GM12878 (cell line): ENCODE results near the gene MCTP2. TPM values are rescaled to one million over a fixed set of nuclear protein-coding genes. Genes with fewer than 3 reads are reported as not detected.

Experiments used
- ATAC-seq: fragments of 200-7000 bp; cut with Tn5 transposase; 3 replicates; pipeline ENCODE4 v1.9.1; 2020; ENCODE audit warnings: mild to moderate bottlenecking, moderate library complexity
- BruUV-seq: library from RNA; stranded (reverse); fragments of 400-500 nt; replicated peaks from 2 replicates; lab custom pipeline; 2021; lab: Mats Ljungman, UMichigan
- CTCF ChIA-PET: fragments of 300-600 bp; sonication (Branson Sonifier 250); formaldehyde crosslinking; extraction: SDS; loops from one replicate; lab custom pipeline; 2021; ENCODE audit warnings: inconsistent platforms; lab: Yijun Ruan, JAX
- POLR2A ChIA-PET: fragments of 350-600 bp; formaldehyde crosslinking; extraction: SDS; loops from one replicate; lab custom pipeline; 2021; ENCODE audit warnings: inconsistent platforms; lab: Charles Lee
- RAD21 ChIA-PET: fragments of 300-600 bp; sonication (Branson Sonifier 250); formaldehyde crosslinking; loops from one replicate; lab custom pipeline; 2023; ENCODE audit warnings: antibody characterized with exemption; ENCODE audit not compliant: unreplicated experiment; lab: Charles Lee
- SMC1A ChIA-PET: fragments of 300-600 bp; sonication (Branson Sonifier 250); formaldehyde crosslinking; loops from one replicate; lab custom pipeline; 2023; ENCODE audit not compliant: unreplicated experiment, uncharacterized antibody; lab: Charles Lee
- DNase-seq: peaks from one replicate; pipeline ENCODE4 v3.0.0-alpha.2; 2011; ENCODE audit warnings: low read depth, low spot score
- FAIRE-seq: peaks from 3 replicates; lab custom pipeline; 2011; peaks lifted over from hg19 to GRCh38; lab: Jason Lieb, UNC
- H2AFZ ChIP-seq: 2 replicates; pipeline ENCODE4 v1.6.0; 2011; ENCODE audit warnings: low read depth, low read length, control low read depth; ENCODE audit not compliant: control insufficient read depth
- H3K27ac ChIP-seq: 2 replicates; pipeline ENCODE4 v1.5.1; 2011; ENCODE audit warnings: control low read depth; ENCODE audit not compliant: control insufficient read depth, insufficient read depth
- H3K27me3 ChIP-seq, 2 experiments: replicated peaks in 1 of 2; 2 replicates each; pipeline versions ENCODE4 v1.6.0 to v1.6.1; 2011; ENCODE audit warnings: low read length in 1 of 2; ENCODE audit not compliant: control insufficient read depth in 2 of 2, insufficient read depth in 2 of 2
- H3K36me3 ChIP-seq, 2 experiments: 2 replicates each; pipeline ENCODE4 v1.5.1; 2011; ENCODE audit warnings: low read length in 1 of 2; ENCODE audit not compliant: control insufficient read depth in 2 of 2, insufficient read depth in 2 of 2
- H3K4me1 ChIP-seq: 2 replicates; pipeline ENCODE4 v1.6.1; 2011; ENCODE audit warnings: mild to moderate bottlenecking, low read length, moderate library complexity, mixed read lengths; ENCODE audit not compliant: control insufficient read depth, insufficient read depth
- H3K4me2 ChIP-seq: 2 replicates; pipeline ENCODE4 v1.6.0; 2011; ENCODE audit warnings: control low read depth; ENCODE audit not compliant: control insufficient read depth, insufficient read depth
- H3K4me3 ChIP-seq: fragments of 200-600 bp; sonication (generic); 2 replicates; pipeline ENCODE4 v1.5.1; 2016
- H3K79me2 ChIP-seq: 2 replicates; pipeline ENCODE4 v1.6.0; 2011; ENCODE audit warnings: low read length; ENCODE audit not compliant: control insufficient read depth, insufficient read depth
- H3K9ac ChIP-seq: 2 replicates; pipeline ENCODE4 v1.8.0; 2011; ENCODE audit warnings: low read length, control low read depth, mixed read lengths; ENCODE audit not compliant: control insufficient read depth, insufficient read depth
- H3K9me3 ChIP-seq: replicated peaks from 3 replicates; pipeline ENCODE4 v1.5.1; 2011; ENCODE audit warnings: mild to moderate bottlenecking, low read length; ENCODE audit not compliant: control insufficient read depth, insufficient read depth
- H4K20me1 ChIP-seq: 2 replicates; pipeline ENCODE4 v1.6.0; 2011; ENCODE audit not compliant: control insufficient read depth, insufficient read depth
- BACH1 ChIP-seq: fragments of 450-650 bp; IDR thresholded peaks from 2 replicates; pipeline ENCODE4 v1.6.1; 2017; ENCODE audit warnings: mild to moderate bottlenecking, borderline replicate concordance
- CEBPB ChIP-seq, 2 experiments: fragments of 150-350 bp in 1 of 2; IDR thresholded peaks; 2 replicates each; pipeline ENCODE4 v1.6.1; 2012 to 2014; ENCODE audit warnings: low read depth in 2 of 2, low read length in 2 of 2, borderline replicate concordance in 1 of 2, inconsistent platforms in 1 of 2
- CHD4 ChIP-seq: fragments of 200-600 bp; sonication (generic); IDR thresholded peaks from 2 replicates; pipeline ENCODE4 v1.6.1; 2016; ENCODE audit warnings: mild to moderate bottlenecking
- IKZF1 ChIP-seq: fragments of 450-650 bp; conservative IDR thresholded peaks from 2 replicates; pipeline ENCODE4 v1.6.1; 2017; ENCODE audit warnings: antibody characterized with exemption, mild to moderate bottlenecking
- JUND ChIP-seq: IDR thresholded peaks from 2 replicates; pipeline ENCODE4 v1.6.1; 2012; ENCODE audit warnings: low read depth, mild to moderate bottlenecking, low read length, improper control_type of control experiment, moderate library complexity
- KAT2A ChIP-seq: conservative IDR thresholded peaks from 2 replicates; pipeline ENCODE4 v1.6.1; 2011; ENCODE audit warnings: low read depth, low read length; ENCODE audit not compliant: control insufficient read depth
- KDM1A ChIP-seq: fragments of 200-600 bp; sonication (generic); IDR thresholded peaks from 2 replicates; pipeline ENCODE4 v1.6.1; 2016; ENCODE audit warnings: borderline replicate concordance
- NFIC ChIP-seq: IDR thresholded peaks from 2 replicates; pipeline ENCODE4 v1.6.1; 2012; ENCODE audit warnings: low read depth, mild to moderate bottlenecking, inconsistent platforms, low read length, moderate library complexity
- NFXL1 ChIP-seq: fragments of 450-650 bp; IDR thresholded peaks from 2 replicates; pipeline ENCODE4 v1.6.1; 2017; ENCODE audit warnings: antibody characterized with exemption, mild to moderate bottlenecking, borderline replicate concordance
- POLR2AphosphoS5 ChIP-seq: IDR thresholded peaks from 2 replicates; pipeline ENCODE4 v1.6.1; 2011; ENCODE audit warnings: mild to moderate bottlenecking, low read length, inconsistent platforms
- SKIL ChIP-seq: fragments of 450-650 bp; IDR thresholded peaks from 2 replicates; pipeline ENCODE4 v1.6.1; 2017; ENCODE audit warnings: mild to moderate bottlenecking, low read depth, inconsistent platforms; ENCODE audit not compliant: poor library complexity, severe bottlenecking
- SMAD5 ChIP-seq: IDR thresholded peaks from 2 replicates; pipeline ENCODE4 v1.6.1; 2016; ENCODE audit warnings: antibody characterized with exemption, low read depth
- SUZ12 ChIP-seq: fragments of 200-600 bp; sonication (generic); IDR thresholded peaks from one replicate; pipeline ENCODE4 v1.6.1; 2018; ENCODE audit warnings: antibody characterized with exemption, mild to moderate bottlenecking; ENCODE audit not compliant: unreplicated experiment
- TCF12 ChIP-seq: IDR thresholded peaks from 2 replicates; pipeline ENCODE4 v1.6.1; 2011; ENCODE audit warnings: low read depth, mild to moderate bottlenecking, low read length
- WRNIP1 ChIP-seq: IDR thresholded peaks from 2 replicates; pipeline ENCODE4 v1.6.1; 2011; ENCODE audit warnings: low read depth, low read length, improper control_type of control experiment, borderline replicate concordance
- ZNF207 ChIP-seq: fragments of 450-650 bp; IDR thresholded peaks from 2 replicates; pipeline ENCODE4 v1.6.1; 2014; ENCODE audit warnings: antibody characterized with exemption, mild to moderate bottlenecking, borderline replicate concordance
- ZSCAN29 ChIP-seq: fragments of 450-650 bp; IDR thresholded peaks from 2 replicates; pipeline ENCODE4 v1.6.1; 2017; ENCODE audit warnings: mild to moderate bottlenecking, moderate library complexity
- WGBS: methylation state at CpG from one replicate; pipeline ENCODE4 v1.1.6; 2016; ENCODE audit warnings: low lambda C conversion rate; ENCODE audit not compliant: insufficient replicate concordance, insufficient coverage; ENCODE audit errors: missing lambda C conversion rate; 5-methylcytosine and 5-hydroxymethylcytosine counted together
- in situ Hi-C: fragments of 300-500 bp; cut with MboI; formaldehyde crosslinking; loops from 9 replicates; pipeline ENCODE4 v1.14.3; 2018; ENCODE audit warnings: mixed read lengths
- intact Hi-C: fragments of 100-400 bp; cut with micrococcal nuclease; formaldehyde crosslinking; loops from one replicate; pipeline ENCODE4 v1.14.2; 2022; ENCODE audit not compliant: unreplicated experiment
- polyA plus RNA-seq, 11 experiments: library from polyadenylated mRNA; depleted of rRNA in 4 of 11; unstranded in 6 of 11; stranded (reverse) in 5 of 11; fragments of >200 nt; fragmentation: Nextera tagmentation in 4 of 11; fragmentation: Illumina TruSeq in 1 of 11; extraction: Ambion mirVana in 4 of 11; extraction: Trizol in 1 of 11; gene quantifications; 1 replicate in 1 of 11; 2 replicates in 10 of 11; pipeline versions ENCODE4 v1.2.1 to v1.2.3, GENCODE V29; 2011 to 2016; ENCODE audit warnings: inconsistent platforms in 2 of 11, missing spikeins in 2 of 11, low read depth in 1 of 11
- total RNA-seq, 4 experiments: library from RNA; depleted of rRNA in 3 of 4; stranded (reverse); fragments of >200 nt in 3 of 4; fragmentation: Illumina TruSeq in 1 of 4; extraction: Trizol in 1 of 4; gene quantifications; 2 replicates each; pipeline versions ENCODE4 v1.2.1 to v1.2.3, GENCODE V29; 2013 to 2021

MCTP2 gene
- total and polyA plus RNA-seq, 10 of the 15 experiments (the other 5 are each of a cell fraction or from before 2014, with no cell fraction given): 0.24 to 48.5 (median 0.88) TPM

- H3K27me3 ChIP-seq: no peaks in the 10 kb centered on the region
- TF ChIP-seq CHD4 (no peak), NFIC (no peak), IKZF1 (no peak), BACH1 (no peak), SMAD5 (no peak), TCF12 (no peak), POLR2AphosphoS5 (no peak), SKIL (no peak), WRNIP1 (no peak), NFXL1 (no peak), CEBPB (IDR thresholded peaks at IDR 0.05; ENCODE audit: borderline replicate concordance in 1 of 2, low read depth in 2 of 2, low read length in 2 of 2) (no peak), JUND (no peak), ZNF207 (no peak), KDM1A (no peak), SUZ12 (no peak), KAT2A (no peak), ZSCAN29 (no peak)
- H3K36me3 ChIP-seq: no peaks in the 10 kb centered on the region
- no TSS peak for BruUV-seq
- no peak overlapping the region for H2AFZ ChIP-seq
- H3K4me2 ChIP-seq: no peak overlapping the region
- DNase-seq: no peak
- H3K9me3 ChIP-seq: no peaks in the 10 kb centered on the region
- H3K27ac ChIP-seq: no peak overlapping the region
- ATAC-seq: no peak
- ChIA-PET SMC1A (interaction anchor here (0.6 to 1.3 kb wide), 6 partner anchors 12 to 188 kb away, joined by 3 to 4 read pairs (median 3); no protein-coding TSS in a partner anchor), POLR2A (no interaction called here), CTCF (interaction anchor here (1.1 to 1.4 kb wide), 3 partner anchors 18 to 231 kb away, joined by 3 to 4 read pairs (median 4); no protein-coding TSS in a partner anchor), RAD21 (interaction anchor here (0.7 kb wide), 1 partner anchor 187 kb away, joined by 3 read pairs; no protein-coding TSS in a partner anchor)
- in situ Hi-C loops (no loop called here), intact Hi-C loops (no loop called here)
- no peak for FAIRE-seq
- H3K9ac ChIP-seq: no peak overlapping the region
- H3K4me1 ChIP-seq: no peaks in the 10 kb centered on the region
- H4K20me1 ChIP-seq: no peaks in the 10 kb centered on the region
- H3K79me2 ChIP-seq: no peaks in the 10 kb centered on the region
- H3K4me3 ChIP-seq: no peak overlapping the region
- WGBS: 81% methylated on average over 1 of the region's 1 CpG
Measured at GRCh38 chr15:94351031-94351535, 119.7 kb downstream of the MCTP2 start.
